Measurements from ENCODE around the gene PKN3. TPM values are rescaled to one million over a fixed set of nuclear protein-coding genes. Genes with fewer than 3 reads are reported as not detected.

PKN3 gene
- total and polyA plus RNA-seq, 9 of the 15 experiments (the other 6 are each of a cell fraction or from before 2014, with no cell fraction given) = 0.82 to 49.2 (median 19.7) TPM

GRCh38 chr9:128657796-128658195, 44.5 kb upstream of the PKN3 start (continued):
- TF ChIP-seq PTTG1 (tag; IDR thresholded peaks at IDR 0.05; ENCODE audit: low read depth) (no peak), SFPQ (IDR thresholded peaks at IDR 0.05; ENCODE audit: low read depth, low read length) (no peak), CBX3 (IDR thresholded peaks at IDR 0.05; ENCODE audit: borderline replicate concordance in 1 of 2, low read length in 2 of 2) (0 out of 3 replicates have a peak, but pooled peaks of 1 of the 2 experiments have one; percentile 12), POLR3A (IDR thresholded peaks at IDR 0.05; ENCODE audit: borderline replicate concordance, extremely low read depth, insufficient read depth, insufficient read length) (no peak), ZBTB40 (IDR thresholded peaks at IDR 0.05) (no peak), ZBTB40 (CRISPR knock-in tag; IDR thresholded peaks at IDR 0.05) (no peak), E2F6 (IDR thresholded peaks at IDR 0.05; ENCODE audit: borderline replicate concordance in 1 of 2, extremely low read depth in 1 of 2, insufficient read depth in 1 of 2, insufficient read length in 1 of 2, low read depth in 1 of 2, low read length in 1 of 2, poor library complexity in 1 of 2, severe bottlenecking in 1 of 2) (no peak)

Measured in K562 (cell line).